HuH-7 (cell line): ENCODE measurements around the gene SDK2.

ENCODE experiments used
- DNase-seq: peaks from one replicate; pipeline ENCODE4 v3.0.0; 2011; ENCODE audit warnings: low spot score

SDK2 gene

GRCh38 chr17:73533781-73534180 lies 110.5 kb downstream of the SDK2 start:
- no peak for DNase-seq

DNA sequence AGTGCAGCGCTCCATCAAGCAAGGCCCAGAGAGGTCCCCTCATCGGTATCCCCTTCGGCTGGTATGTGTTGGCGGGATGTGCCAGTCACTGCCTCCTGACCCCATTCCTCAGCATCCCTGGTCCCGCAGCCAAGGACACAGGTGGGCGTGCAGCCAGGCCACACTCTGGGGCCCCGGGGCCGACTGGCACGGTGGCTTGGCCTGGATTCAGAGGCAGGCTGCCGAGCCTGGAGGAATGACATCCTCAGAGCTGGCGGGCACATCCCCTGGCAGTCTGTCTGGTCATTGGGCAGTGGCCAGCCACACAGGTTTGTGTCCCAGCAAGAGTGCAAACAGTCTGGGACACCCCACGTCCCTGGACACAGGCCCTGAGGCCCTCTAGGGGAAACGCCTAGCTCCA lies 111.1 kb downstream of the SDK2 start:
- DNase-seq = no peak

GRCh38 chr17:73532421-73532901 lies 111.8 kb downstream of the SDK2 start:
- DNase-seq = no peak

DNA sequence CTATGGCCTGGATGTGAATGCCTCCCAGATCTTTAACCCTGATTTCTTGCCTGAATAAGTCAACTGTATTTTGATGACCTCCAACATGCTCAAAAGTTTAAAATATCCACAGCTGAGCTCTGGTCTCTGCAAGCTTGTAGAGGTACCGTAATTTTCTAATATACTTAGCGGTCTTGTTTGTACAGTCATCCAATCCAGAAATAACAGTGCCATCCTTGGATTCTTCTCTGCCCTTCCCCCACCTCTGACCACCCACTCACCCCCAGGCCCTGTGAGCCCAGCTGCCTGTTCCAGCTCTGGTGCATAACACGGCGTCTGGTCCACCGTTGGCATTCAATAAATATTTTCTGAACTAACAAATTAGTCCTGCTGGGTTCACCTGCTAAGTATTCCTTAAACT lies 113.1 kb downstream of the SDK2 start:
- DNase-seq = no peak

DNA sequence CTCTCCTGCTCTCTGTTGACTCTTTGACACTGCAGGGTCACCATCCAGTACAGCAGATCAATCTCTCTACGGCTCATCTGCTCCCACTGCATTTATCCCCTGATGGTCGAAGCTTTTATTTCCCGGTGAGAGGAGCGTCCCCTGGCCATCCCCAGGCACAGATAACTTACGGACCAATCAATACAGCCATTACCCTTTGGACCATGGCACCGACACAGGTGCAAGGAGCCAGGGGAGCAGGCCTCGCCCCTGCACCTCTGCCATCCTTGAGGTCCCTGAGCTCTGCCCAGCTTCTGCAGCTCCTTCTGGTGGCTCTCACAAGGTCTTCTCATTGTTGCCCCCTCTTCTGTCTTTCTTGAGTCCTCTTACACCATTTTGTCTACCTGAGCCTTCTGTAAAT lies 115.6 kb downstream of the SDK2 start:
- no peak for DNase-seq

- no peak for DNase-seq
Measured at GRCh38 chr17:73526952-73527351, 117.3 kb downstream of the SDK2 start.

DNA sequence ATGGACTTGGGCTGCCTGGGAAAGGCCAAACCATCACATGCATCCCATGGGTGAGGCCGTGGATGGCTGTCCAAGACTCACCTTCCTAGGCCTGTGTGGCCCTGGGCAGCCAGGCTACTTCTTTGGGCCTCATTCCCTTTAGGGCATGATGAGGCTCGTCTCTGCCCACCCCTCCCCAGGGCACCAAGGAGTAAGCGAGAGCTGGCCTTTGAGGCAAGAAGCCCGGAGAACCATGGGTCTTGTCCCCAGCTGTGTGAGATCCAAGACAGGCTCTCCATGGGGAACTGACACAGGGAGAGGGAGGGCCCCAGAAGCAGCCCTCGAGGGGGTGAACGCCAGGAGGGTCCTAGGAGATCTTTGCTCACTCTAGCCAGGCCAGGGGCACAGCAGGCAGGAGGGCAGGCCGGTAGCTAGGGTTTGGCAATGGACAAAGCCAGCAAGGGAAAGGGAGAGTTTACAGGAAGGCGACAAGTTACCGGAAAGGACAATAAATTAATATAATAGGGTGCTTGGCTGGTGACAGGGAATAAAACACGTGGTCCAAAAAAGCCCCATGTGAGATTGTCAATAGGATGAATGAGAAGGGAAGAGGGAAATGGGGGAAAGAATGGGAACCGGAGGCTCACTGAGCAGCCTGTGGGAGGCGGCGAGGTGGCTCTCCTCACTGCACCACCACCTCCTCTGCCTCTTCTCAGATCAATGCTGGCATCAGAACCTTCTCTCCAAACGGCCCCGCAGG lies 119.1 kb downstream of the SDK2 start:
- DNase-seq = no peak

DNA sequence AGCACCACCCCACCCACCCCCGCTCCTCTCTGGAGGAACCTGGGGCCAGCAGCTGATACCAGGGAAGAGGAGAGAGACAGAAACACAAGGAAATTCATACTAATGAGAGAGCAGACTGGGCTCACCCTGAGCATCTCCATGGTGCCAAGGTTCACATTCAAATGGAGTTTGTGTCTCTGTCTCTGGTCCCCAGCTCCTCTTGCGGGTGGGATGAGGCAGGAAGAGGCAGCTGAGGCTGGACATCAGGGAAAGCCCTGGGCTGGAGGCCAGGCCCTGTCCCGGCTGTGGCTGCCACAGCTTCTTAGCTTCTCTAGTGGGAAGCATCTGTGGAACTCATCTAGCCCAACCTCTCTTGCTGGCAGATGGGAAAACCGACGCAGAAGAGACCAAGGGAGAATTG lies 121.5 kb downstream of the SDK2 start:
- no peak for DNase-seq

GRCh38 chr17:73522107-73522506 lies 122.1 kb downstream of the SDK2 start:
- DNase-seq = no peak

GRCh38 chr17:73521376-73521775 lies 122.9 kb downstream of the SDK2 start:
- no peak for DNase-seq

GRCh38 chr17:73520369-73520761 lies 123.9 kb downstream of the SDK2 start:
- no peak for DNase-seq

GRCh38 chr17:73519714-73520368 lies 124.4 kb downstream of the SDK2 start:
- no peak for DNase-seq

- no peak for DNase-seq
Measured at GRCh38 chr17:73519011-73519410, 125.2 kb downstream of the SDK2 start.

GRCh38 chr17:73516431-73516830 lies 127.8 kb downstream of the SDK2 start:
- DNase-seq = no peak

- DNase-seq = no peak
Measured at GRCh38 chr17:73514146-73514863, 129.9 kb downstream of the SDK2 start.

GRCh38 chr17:73513426-73513825 lies 130.8 kb downstream of the SDK2 start:
- no peak for DNase-seq

DNA sequence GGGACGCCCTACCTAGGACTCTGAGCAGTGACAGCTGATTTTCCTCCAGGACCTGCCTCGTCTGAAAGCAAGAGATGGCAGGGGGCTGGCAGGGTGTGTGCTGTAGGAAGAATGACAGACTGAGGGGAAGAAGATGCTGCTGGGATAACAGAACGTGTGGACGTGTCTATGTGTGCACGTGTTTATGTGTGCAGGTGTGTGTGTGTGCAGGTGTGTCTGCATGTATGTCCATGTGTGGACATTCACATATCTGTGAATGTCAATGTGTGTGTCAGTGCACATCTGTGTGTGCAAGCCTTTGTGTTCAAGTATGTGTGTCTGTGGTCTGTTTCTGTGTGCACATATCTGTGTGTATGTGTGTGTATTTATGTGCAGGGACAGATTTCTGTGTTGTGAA lies 132.5 kb downstream of the SDK2 start:
- no peak for DNase-seq

DNA sequence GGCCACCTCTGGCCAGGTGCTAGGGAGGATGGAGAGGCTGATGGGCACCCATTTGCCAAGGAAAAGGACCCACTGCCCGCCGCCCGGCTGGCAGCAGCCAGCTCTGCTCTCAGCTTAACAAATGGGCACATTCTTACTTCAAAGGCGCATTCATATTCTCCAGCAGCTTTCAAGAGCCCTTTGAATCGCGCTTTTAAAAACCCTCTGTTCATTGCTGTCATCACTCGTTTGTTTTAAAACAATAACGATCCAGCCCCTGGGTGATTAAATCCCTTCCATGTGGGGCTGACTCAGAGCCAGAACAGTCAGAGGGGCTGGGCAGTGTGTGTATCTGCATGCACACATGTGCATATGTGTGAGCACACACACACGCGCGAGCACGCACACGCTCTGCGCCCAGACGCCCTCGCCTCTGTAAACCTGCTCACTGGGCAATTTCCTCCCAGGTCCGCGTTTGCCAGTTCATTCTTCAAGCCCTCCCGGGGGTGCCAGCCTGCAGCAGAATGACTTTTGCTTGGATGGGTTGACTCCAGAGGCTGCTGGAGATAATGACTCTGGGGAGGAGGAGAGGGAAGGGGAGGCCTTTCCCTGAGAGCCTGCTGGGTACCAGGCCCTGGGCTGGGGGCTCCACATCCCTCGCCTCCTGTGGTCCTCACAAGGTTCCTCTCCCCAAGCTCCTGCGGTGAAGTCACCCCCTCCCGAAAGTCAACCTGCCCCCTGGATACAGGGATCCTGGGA lies 133.1 kb downstream of the SDK2 start:
- DNase-seq = no peak

- no peak for DNase-seq
Measured at GRCh38 chr17:73508931-73509605, 135.2 kb downstream of the SDK2 start.

GRCh38 chr17:73508057-73508930 lies 136.0 kb downstream of the SDK2 start:
- no peak for DNase-seq
